Glutamatergic neuron (in vitro differentiated cells): ENCODE data around the gene ETAA1. TPM values are rescaled to one million over a fixed set of nuclear protein-coding genes. Genes with fewer than 3 reads are reported as not detected.

Experiments used
- DNase-seq: peaks from one replicate; pipeline ENCODE4 v3.0.0; 2022
- H3K27ac Mint-ChIP-seq: one replicate; pipeline ENCODE4 v1.8.0; 2020; ENCODE audit warnings: mild to moderate bottlenecking, mixed read lengths, inconsistent platforms; ENCODE audit not compliant: unreplicated experiment
- H3K27me3 Mint-ChIP-seq: one replicate; pipeline ENCODE4 v1.8.0; 2020; ENCODE audit warnings: mild to moderate bottlenecking, moderate library complexity, mixed read lengths, inconsistent platforms; ENCODE audit not compliant: unreplicated experiment
- H3K36me3 Mint-ChIP-seq: one replicate; pipeline ENCODE4 v1.8.0; 2020; ENCODE audit warnings: mild to moderate bottlenecking, mixed read lengths, inconsistent platforms; ENCODE audit not compliant: unreplicated experiment
- H3K4me1 Mint-ChIP-seq: one replicate; pipeline ENCODE4 v1.8.0; 2020; ENCODE audit warnings: mild to moderate bottlenecking, low read depth, mixed read lengths, inconsistent platforms; ENCODE audit not compliant: unreplicated experiment
- H3K4me3 Mint-ChIP-seq: one replicate; pipeline ENCODE4 v1.8.0; 2020; ENCODE audit warnings: mild to moderate bottlenecking, mixed read lengths, inconsistent platforms; ENCODE audit not compliant: unreplicated experiment
- H3K9me3 Mint-ChIP-seq: one replicate; pipeline ENCODE4 v1.8.0; 2020; ENCODE audit warnings: mild to moderate bottlenecking, moderate library complexity, mixed read lengths, inconsistent platforms; ENCODE audit not compliant: unreplicated experiment
- CTCF ChIP-seq: fragments of 200-600 bp; sonication (generic); IDR thresholded peaks from one replicate; pipeline ENCODE4 v1.5.0; 2021; ENCODE audit not compliant: partially characterized antibody, unreplicated experiment
- total RNA-seq: library from RNA; stranded (reverse); fragmentation: NEBNext Ultra II Directional; extraction: Animal tissue kit (Norgen Biotek cat#: 25700); gene quantifications from one replicate; pipeline ENCODE4 v1.2.1, GENCODE V29; 2021; ENCODE audit not compliant: unreplicated experiment

ETAA1 gene
- total RNA-seq, 1 donor from 2014 or later, result 20.0 TPM

DNA sequence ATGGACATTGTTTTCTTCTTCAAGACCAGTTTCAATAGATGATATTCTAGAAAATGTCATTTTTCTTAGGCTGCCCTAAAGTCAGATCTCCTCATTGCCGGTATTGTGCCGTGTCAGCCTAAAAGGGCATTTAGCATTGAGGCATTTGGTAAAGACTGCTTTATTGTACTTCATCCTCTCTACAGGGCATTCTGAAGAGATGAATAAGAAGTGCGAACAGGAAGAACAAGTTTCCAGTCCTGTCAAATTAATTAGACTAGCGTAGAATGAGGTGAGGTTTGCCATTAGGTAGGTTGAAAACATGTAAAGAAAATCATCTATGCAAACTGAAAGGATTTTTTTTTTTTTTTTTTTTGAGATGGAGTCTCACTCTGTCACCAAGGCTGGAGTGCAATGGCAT is 60.6 kb downstream of the ETAA1 start:
- TF ChIP-seq CTCF, result no peak
- no peak for DNase-seq
- H3K27me3 Mint-ChIP-seq, result no peaks in the 10 kb centered on the region
- no peaks in the 10 kb centered on the region for H3K36me3 Mint-ChIP-seq
- peaks cover 8% of the 10 kb centered on the region for H3K4me1 Mint-ChIP-seq
- no peak overlapping the region for H3K4me3 Mint-ChIP-seq
- H3K27ac Mint-ChIP-seq, result no peak overlapping the region
- no peaks in the 10 kb centered on the region for H3K9me3 Mint-ChIP-seq

GRCh38 chr2:67459761-67460160 is 62.6 kb downstream of the ETAA1 start:
- Mint-ChIP-seq H3K27me3 (no peaks in the 10 kb centered on the region), H3K27ac (no peak overlapping the region)

More at GRCh38 chr2:67459761-67460160, 62.6 kb downstream of the ETAA1 start:
- peaks cover 16% of the 10 kb centered on the region for H3K4me1 Mint-ChIP-seq
- H3K9me3 Mint-ChIP-seq, result no peaks in the 10 kb centered on the region
- H3K36me3 Mint-ChIP-seq, result no peaks in the 10 kb centered on the region
- no peak for TF ChIP-seq CTCF
- no peak for DNase-seq
- H3K4me3 Mint-ChIP-seq, result no peak overlapping the region
